Measurements from ENCODE around the gene MATN3.

The MATN3 gene

DNA sequence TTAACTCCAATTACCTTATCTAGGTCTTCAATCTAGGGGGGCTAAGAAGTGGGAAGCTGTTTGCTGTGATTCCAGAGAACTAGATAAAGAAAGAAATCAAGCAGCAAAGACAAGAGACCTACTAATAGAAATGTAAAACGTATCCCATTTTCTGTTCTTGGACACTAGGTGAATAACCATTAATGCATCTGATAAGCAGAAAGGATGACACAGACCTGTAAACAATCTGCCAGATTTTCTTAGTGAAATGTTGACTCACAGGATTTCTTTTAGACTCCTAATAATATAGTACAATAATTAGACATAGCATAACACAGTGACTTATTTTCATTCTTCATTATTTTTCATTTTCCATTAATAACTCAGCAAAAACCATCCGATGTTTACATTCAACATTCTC is 23.9 kb downstream of the MATN3 start:
- TF ChIP-seq, protein P1, sequence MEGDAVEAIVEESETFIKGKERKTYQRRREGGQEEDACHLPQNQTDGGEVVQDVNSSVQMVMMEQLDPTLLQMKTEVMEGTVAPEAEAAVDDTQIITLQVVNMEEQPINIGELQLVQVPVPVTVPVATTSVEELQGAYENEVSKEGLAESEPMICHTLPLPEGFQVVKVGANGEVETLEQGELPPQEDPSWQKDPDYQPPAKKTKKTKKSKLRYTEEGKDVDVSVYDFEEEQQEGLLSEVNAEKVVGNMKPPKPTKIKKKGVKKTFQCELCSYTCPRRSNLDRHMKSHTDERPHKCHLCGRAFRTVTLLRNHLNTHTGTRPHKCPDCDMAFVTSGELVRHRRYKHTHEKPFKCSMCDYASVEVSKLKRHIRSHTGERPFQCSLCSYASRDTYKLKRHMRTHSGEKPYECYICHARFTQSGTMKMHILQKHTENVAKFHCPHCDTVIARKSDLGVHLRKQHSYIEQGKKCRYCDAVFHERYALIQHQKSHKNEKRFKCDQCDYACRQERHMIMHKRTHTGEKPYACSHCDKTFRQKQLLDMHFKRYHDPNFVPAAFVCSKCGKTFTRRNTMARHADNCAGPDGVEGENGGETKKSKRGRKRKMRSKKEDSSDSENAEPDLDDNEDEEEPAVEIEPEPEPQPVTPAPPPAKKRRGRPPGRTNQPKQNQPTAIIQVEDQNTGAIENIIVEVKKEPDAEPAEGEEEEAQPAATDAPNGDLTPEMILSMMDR (conservative IDR thresholded peaks at IDR 0.05; ENCODE audit: low read depth, low read length), result no peak
- H3K4me3 ChIP-seq (ENCODE audit: low read depth, low read length), result peak overlapping the region; percentile 68
- DNase-seq (ENCODE audit: low read depth), result no peak

DNA sequence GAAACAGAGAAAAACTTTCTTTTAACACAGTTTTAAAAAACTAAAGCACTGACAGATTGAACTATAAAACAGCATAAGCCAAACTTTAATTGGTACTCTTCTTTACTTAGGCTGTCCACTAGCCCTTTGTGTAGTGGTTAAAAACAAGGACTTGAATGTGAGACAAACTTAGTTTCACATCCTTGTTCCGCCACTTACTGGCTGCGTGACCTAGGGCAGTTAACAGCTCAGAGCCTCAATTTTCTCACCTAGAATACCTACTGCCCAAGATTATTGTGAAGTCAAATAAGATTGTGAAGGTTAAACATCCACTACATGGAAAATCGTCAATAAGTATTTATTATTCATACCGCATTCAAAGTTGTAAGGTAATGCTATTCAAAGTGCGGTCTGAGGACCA is 24.5 kb downstream of the MATN3 start:
- TF ChIP-seq, protein P1 (conservative IDR thresholded peaks at IDR 0.05; ENCODE audit: low read depth, low read length), result no peak
- no peak for DNase-seq (ENCODE audit: low read depth)
- H3K4me3 ChIP-seq (ENCODE audit: low read depth, low read length), result no peak overlapping the region

DNA sequence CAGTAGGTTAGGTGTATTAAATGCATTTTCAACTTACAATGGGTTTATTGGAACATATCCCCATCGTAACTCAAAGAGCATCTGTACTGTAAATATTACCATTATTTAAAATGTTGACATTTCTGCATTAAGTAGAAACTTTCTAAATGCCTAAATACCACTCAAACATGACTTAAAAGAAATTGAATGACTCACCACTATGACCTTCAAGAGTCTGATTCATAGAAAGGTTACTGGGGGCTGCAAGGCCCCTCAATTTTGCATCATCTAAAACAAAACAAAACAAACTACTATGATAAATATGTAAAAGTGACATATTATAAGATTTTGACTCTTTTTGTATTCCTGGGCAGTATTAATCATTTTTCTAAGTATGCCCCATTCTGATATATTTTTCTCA is 30.2 kb downstream of the MATN3 start:
- TF ChIP-seq, protein P1 (conservative IDR thresholded peaks at IDR 0.05; ENCODE audit: low read depth, low read length), result no peak
- DNase-seq (ENCODE audit: low read depth), result peak; percentile 37
- H3K4me3 ChIP-seq (ENCODE audit: low read depth, low read length), result no peak overlapping the region

DNA sequence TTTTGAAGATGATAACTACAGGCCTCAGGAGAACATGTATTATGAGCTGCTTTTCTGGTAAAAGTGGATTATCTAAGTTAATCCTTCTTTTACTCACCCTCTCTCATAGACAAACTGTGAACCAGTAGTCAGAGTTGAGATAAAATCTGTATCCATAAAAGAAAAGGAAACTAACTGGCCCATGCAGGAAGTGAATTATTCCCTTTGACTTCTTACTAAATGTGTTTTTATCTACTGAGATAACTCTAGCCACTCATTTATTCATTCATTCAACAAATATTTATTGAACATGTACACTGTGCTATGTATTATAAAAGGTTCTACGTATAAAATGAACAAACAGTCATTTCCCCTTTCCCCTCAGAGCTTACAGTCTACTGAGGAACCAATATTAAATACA is 32.5 kb downstream of the MATN3 start:
- TF ChIP-seq, protein P1 (conservative IDR thresholded peaks at IDR 0.05; ENCODE audit: low read depth, low read length), result no peak
- no peak for DNase-seq (ENCODE audit: low read depth)
- no peak overlapping the region for H3K4me3 ChIP-seq (ENCODE audit: low read depth, low read length)

DNA sequence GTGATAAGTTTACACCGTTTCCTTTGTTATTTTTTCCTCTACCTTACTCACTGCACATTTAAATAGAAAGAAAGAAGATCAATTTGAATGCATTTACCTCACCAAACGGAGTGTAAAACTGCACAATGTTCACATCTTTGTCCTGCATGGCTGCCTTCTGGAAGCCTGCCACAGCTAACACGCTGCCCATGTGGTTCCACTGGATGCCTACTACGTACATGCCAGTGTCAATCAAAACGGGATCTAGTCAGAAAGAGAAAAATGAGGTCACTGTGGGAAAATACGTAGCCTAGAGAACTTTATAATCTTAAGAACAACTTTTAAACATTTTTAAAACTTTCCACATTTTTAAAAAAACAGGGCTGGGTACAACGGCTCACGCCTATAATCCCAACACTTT is 39.0 kb downstream of the MATN3 start:
- TF ChIP-seq, protein P1 (conservative IDR thresholded peaks at IDR 0.05; ENCODE audit: low read depth, low read length), result no peak
- H3K4me3 ChIP-seq (ENCODE audit: low read depth, low read length), result no peak overlapping the region
- DNase-seq (ENCODE audit: low read depth), result no peak

DNA sequence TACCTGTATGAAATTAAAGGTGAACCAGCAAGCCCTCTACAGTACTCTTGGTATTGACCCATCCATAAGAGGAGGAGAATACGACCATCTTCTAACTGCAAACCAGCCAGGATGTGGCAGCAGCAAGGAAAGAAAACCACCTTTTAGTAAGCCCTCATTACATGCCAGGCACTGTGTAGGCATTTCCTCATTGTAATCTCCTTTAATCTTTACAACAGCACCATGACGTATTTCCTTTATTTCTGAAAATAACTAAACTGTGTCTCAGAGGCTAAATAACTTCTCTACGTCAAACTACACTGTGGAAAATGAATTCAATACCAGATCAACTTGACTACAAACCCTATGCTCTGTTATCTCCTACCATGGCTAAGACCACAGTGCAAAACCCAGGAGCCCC is 40.8 kb downstream of the MATN3 start:
- no peak overlapping the region for H3K4me3 ChIP-seq (ENCODE audit: low read depth, low read length)
- TF ChIP-seq, protein P1 (conservative IDR thresholded peaks at IDR 0.05; ENCODE audit: low read depth, low read length), result no peak
- DNase-seq (ENCODE audit: low read depth), result no peak

DNA sequence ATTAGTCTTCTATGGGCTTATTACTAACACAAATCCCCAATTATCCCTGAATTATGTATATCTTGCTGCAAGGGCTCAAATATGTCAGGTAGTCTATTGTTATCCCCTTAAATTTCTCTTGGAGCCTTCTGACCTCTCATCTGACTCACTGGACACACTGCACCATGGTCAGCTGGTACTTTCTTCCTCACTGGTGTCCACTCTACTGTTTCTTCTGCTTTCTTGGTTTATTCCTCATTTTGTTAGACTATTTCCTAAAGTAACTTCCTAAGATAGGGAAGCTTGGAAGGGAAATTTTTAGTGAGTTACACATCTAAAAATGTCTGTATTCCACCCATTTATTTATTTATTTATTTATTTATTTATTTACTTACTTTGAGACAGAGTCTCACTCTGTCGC is 49.1 kb downstream of the MATN3 start:
- TF ChIP-seq, protein P1 (conservative IDR thresholded peaks at IDR 0.05; ENCODE audit: low read depth, low read length), result no peak
- no peak overlapping the region for H3K4me3 ChIP-seq (ENCODE audit: low read depth, low read length)
- no peak for DNase-seq (ENCODE audit: low read depth)
